Measurements from ENCODE around the gene BORCS5.
"Not testable (repeated sequence)": the region's sequence is repeated elsewhere in the genome, so short reads cannot be mapped to it uniquely, and the experiment has no call there.

Gene BORCS5

GRCh38 chr12:12396694-12397093 lies 39.8 kb downstream of the BORCS5 start:
- DNase-seq = no peak

- no peak for DNase-seq
These were observed 40.3 kb downstream of the BORCS5 start for GRCh38 chr12:12397184-12397583.

- peak; percentile 95 for DNase-seq
These were observed 41.4 kb downstream of the BORCS5 start for GRCh38 chr12:12398026-12398859.

GRCh38 chr12:12399161-12399560 lies 42.3 kb downstream of the BORCS5 start:
- no peak for DNase-seq

- DNase-seq = no peak
These were observed 43.0 kb downstream of the BORCS5 start for GRCh38 chr12:12399776-12400305.

GRCh38 chr12:12400793-12401192 lies 43.9 kb downstream of the BORCS5 start:
- no peak for DNase-seq

GRCh38 chr12:12403264-12404248 lies 46.7 kb downstream of the BORCS5 start:
- no peak for DNase-seq

- no peak for DNase-seq
These were observed 47.4 kb downstream of the BORCS5 start for GRCh38 chr12:12404297-12404696.

GRCh38 chr12:12405882-12406281 lies 49.0 kb downstream of the BORCS5 start:
- no peak for DNase-seq

GRCh38 chr12:12406762-12407161 lies 49.9 kb downstream of the BORCS5 start:
- no peak for DNase-seq

GRCh38 chr12:12408265-12408690 lies 51.4 kb downstream of the BORCS5 start:
- no peak for DNase-seq

GRCh38 chr12:12409337-12409736 lies 52.5 kb downstream of the BORCS5 start:
- DNase-seq = not testable (repeated sequence)

- DNase-seq = no peak
These were observed 59.0 kb downstream of the BORCS5 start for GRCh38 chr12:12415886-12416285.

GRCh38 chr12:12419165-12419564 lies 62.3 kb downstream of the BORCS5 start:
- DNase-seq = not testable (repeated sequence)

- DNase-seq = no peak
These were observed 66.5 kb downstream of the BORCS5 start for GRCh38 chr12:12423367-12423766.

- DNase-seq = no peak
These were observed 68.1 kb downstream of the BORCS5 start for GRCh38 chr12:12425001-12425400.

GRCh38 chr12:12425616-12426015 lies 68.7 kb downstream of the BORCS5 start:
- DNase-seq = peak; percentile 36

- no peak for DNase-seq
These were observed 70.7 kb downstream of the BORCS5 start for GRCh38 chr12:12427568-12427967.

- DNase-seq = no peak
These were observed 71.2 kb downstream of the BORCS5 start for GRCh38 chr12:12428047-12428446.

- DNase-seq = no peak
These were observed 72.2 kb downstream of the BORCS5 start for GRCh38 chr12:12428961-12429657.

GRCh38 chr12:12432364-12432763 lies 75.5 kb downstream of the BORCS5 start:
- peak; percentile 79 for DNase-seq

- DNase-seq = no peak
These were observed 76.4 kb downstream of the BORCS5 start for GRCh38 chr12:12433203-12433731.
